SKM-1 treated with dmso at 0.1 percent for 144 hours (cell line): Measurements from ENCODE around the gene ZNF385D.

Experiments
- DNase-seq: peaks from one replicate; lab custom pipeline; 2025; ENCODE audit not compliant: unreplicated experiment; lab: John Stamatoyannopoulos, UW

ZNF385D gene

GRCh38 chr3:21462141-21462540, 288.9 kb downstream of the ZNF385D start:
- no peak for DNase-seq

- DNase-seq, result no peak
Measured at GRCh38 chr3:21457084-21457483, 293.9 kb downstream of the ZNF385D start.

- DNase-seq, result no peak
Measured at GRCh38 chr3:21449738-21450137, 301.3 kb downstream of the ZNF385D start.

- no peak for DNase-seq
Measured at GRCh38 chr3:21447476-21448151, 303.4 kb downstream of the ZNF385D start.

GRCh38 chr3:21446945-21447475, 304.0 kb downstream of the ZNF385D start:
- DNase-seq, result no peak

- DNase-seq, result no peak
Measured at GRCh38 chr3:21446027-21446426, 305.0 kb downstream of the ZNF385D start.

- no peak for DNase-seq
Measured at GRCh38 chr3:21441821-21442220, 309.2 kb downstream of the ZNF385D start.

- no peak for DNase-seq
Measured at GRCh38 chr3:21436835-21437234, 314.2 kb downstream of the ZNF385D start.

GRCh38 chr3:21435871-21436270, 315.1 kb downstream of the ZNF385D start:
- DNase-seq, result no peak

GRCh38 chr3:21434310-21434709, 316.7 kb downstream of the ZNF385D start:
- DNase-seq, result no peak

GRCh38 chr3:21433751-21434150, 317.3 kb downstream of the ZNF385D start:
- no peak for DNase-seq

- no peak for DNase-seq
Measured at GRCh38 chr3:21426920-21427319, 324.1 kb downstream of the ZNF385D start.

GRCh38 chr3:21425715-21426114, 325.3 kb downstream of the ZNF385D start:
- no peak for DNase-seq

GRCh38 chr3:21421096-21421495, 329.9 kb downstream of the ZNF385D start:
- no peak for DNase-seq

GRCh38 chr3:21417991-21418390, 333.0 kb downstream of the ZNF385D start:
- DNase-seq, result no peak

- DNase-seq, result no peak
Measured at GRCh38 chr3:21414506-21414905, 336.5 kb downstream of the ZNF385D start.

GRCh38 chr3:21411058-21411457, 340.0 kb downstream of the ZNF385D start:
- no peak for DNase-seq

GRCh38 chr3:21409401-21409800, 341.6 kb downstream of the ZNF385D start:
- no peak for DNase-seq

- no peak for DNase-seq
Measured at GRCh38 chr3:21407743-21408142, 343.3 kb downstream of the ZNF385D start.

- no peak for DNase-seq
Measured at GRCh38 chr3:21405671-21406667, 345.0 kb downstream of the ZNF385D start.

- no peak for DNase-seq
Measured at GRCh38 chr3:21398461-21398860, 352.5 kb downstream of the ZNF385D start.
